Measurements from ENCODE around the gene PAK5.
A peak's percentile ranks its signal among the peaks of the same experiment; 100 is the strongest.

The PAK5 gene

GRCh38 chr20:9616455-9616805, 222.4 kb downstream of the PAK5 start:
- no peak for DNase-seq (ENCODE audit: low spot score)

- no peak for DNase-seq (ENCODE audit: low spot score)
Observed at GRCh38 chr20:9615766-9616454, 223.0 kb downstream of the PAK5 start.

GRCh38 chr20:9615118-9615517, 223.8 kb downstream of the PAK5 start:
- no peak for DNase-seq (ENCODE audit: low spot score)

- no peak for DNase-seq (ENCODE audit: low spot score)
Observed at GRCh38 chr20:9613871-9614270, 225.0 kb downstream of the PAK5 start.

GRCh38 chr20:9611921-9612320, 227.0 kb downstream of the PAK5 start:
- DNase-seq (ENCODE audit: low spot score), result no peak

- no peak for DNase-seq (ENCODE audit: low spot score)
Observed at GRCh38 chr20:9610665-9611064, 228.2 kb downstream of the PAK5 start.

- peak; percentile 62 for DNase-seq (ENCODE audit: low spot score)
Observed at GRCh38 chr20:9609887-9610502, 228.9 kb downstream of the PAK5 start.

- DNase-seq (ENCODE audit: low spot score), result no peak
Observed at GRCh38 chr20:9608639-9609340, 230.1 kb downstream of the PAK5 start.

GRCh38 chr20:9602847-9603183, 236.1 kb downstream of the PAK5 start:
- no peak for DNase-seq (ENCODE audit: low spot score)

GRCh38 chr20:9600562-9600961, 238.3 kb downstream of the PAK5 start:
- DNase-seq (ENCODE audit: low spot score), result no peak

GRCh38 chr20:9597547-9597946, 241.3 kb downstream of the PAK5 start:
- no peak for DNase-seq (ENCODE audit: low spot score)

GRCh38 chr20:9595763-9596162, 243.1 kb downstream of the PAK5 start:
- no peak for DNase-seq (ENCODE audit: low spot score)

- DNase-seq (ENCODE audit: low spot score), result no peak
Observed at GRCh38 chr20:9594284-9594875, 244.5 kb downstream of the PAK5 start.

GRCh38 chr20:9592419-9592818, 246.5 kb downstream of the PAK5 start:
- no peak for DNase-seq (ENCODE audit: low spot score)

GRCh38 chr20:9591080-9591479, 247.8 kb downstream of the PAK5 start:
- DNase-seq (ENCODE audit: low spot score), result no peak

- DNase-seq (ENCODE audit: low spot score), result no peak
Observed at GRCh38 chr20:9590189-9590588, 248.7 kb downstream of the PAK5 start.

GRCh38 chr20:9588706-9589105, 250.2 kb downstream of the PAK5 start:
- DNase-seq (ENCODE audit: low spot score), result no peak

GRCh38 chr20:9583151-9583550, 255.7 kb downstream of the PAK5 start:
- DNase-seq (ENCODE audit: low spot score), result no peak

GRCh38 chr20:9582137-9582536, 256.7 kb downstream of the PAK5 start:
- DNase-seq (ENCODE audit: low spot score), result no peak

- DNase-seq (ENCODE audit: low spot score), result no peak
Observed at GRCh38 chr20:9581509-9581908, 257.4 kb downstream of the PAK5 start.

GRCh38 chr20:9578594-9578993, 260.3 kb downstream of the PAK5 start:
- no peak for DNase-seq (ENCODE audit: low spot score)

- DNase-seq (ENCODE audit: low spot score), result no peak
Observed at GRCh38 chr20:9577397-9577796, 261.5 kb downstream of the PAK5 start.

- DNase-seq (ENCODE audit: low spot score), result no peak
Observed at GRCh38 chr20:9576695-9577094, 262.2 kb downstream of the PAK5 start.

All from ecto neural progenitor cell (in vitro differentiated cells).